Transverse colon (tissue), 4 donors: ENCODE data around the gene TGFBR3L. TPM values are rescaled to one million over a fixed set of nuclear protein-coding genes. Genes with fewer than 3 reads are reported as not detected.

Source experiments
- DNase-seq: peaks from one replicate; pipeline ENCODE4 v3.0.0-alpha.2; 2019
- H3K27ac ChIP-seq, 4 donors: fragments of 200-600 bp; sonication (generic); 2 replicates each; pipeline ENCODE4 v1.5.1; 2016 to 2018; ENCODE audit warnings: inconsistent platforms in 4 of 4
- H3K27me3 ChIP-seq: fragments of 200-600 bp; sonication (generic); 2 replicates; pipeline ENCODE4 v1.5.1; 2017; ENCODE audit warnings: inconsistent platforms
- H3K36me3 ChIP-seq, 4 donors: fragments of 200-600 bp; sonication (generic); 2 replicates each; pipeline ENCODE4 v1.5.1; 2017 to 2019; ENCODE audit warnings: inconsistent platforms in 4 of 4
- H3K4me1 ChIP-seq, 4 donors: fragments of 200-600 bp; sonication (generic); 2 replicates each; pipeline ENCODE4 v1.5.1; 2017 to 2020; ENCODE audit warnings: inconsistent platforms in 4 of 4
- H3K4me3 ChIP-seq, 4 donors: fragments of 200-600 bp; sonication (generic); 1 replicate in 1 of 4; 2 replicates in 3 of 4; pipeline versions ENCODE4 v1.5.1 to v1.6.1; 2017 to 2019; ENCODE audit warnings: inconsistent platforms in 4 of 4
- H3K9me3 ChIP-seq, 2 donors: fragments of 200-600 bp; sonication (generic); 2 replicates each; pipeline ENCODE4 v1.5.1; 2017 to 2019; ENCODE audit warnings: inconsistent platforms in 2 of 2
- EP300 ChIP-seq: sonication (generic); formaldehyde crosslinking; IDR thresholded peaks from one replicate; pipeline ENCODE4 v1.6.1; 2017; ENCODE audit warnings: antibody characterized with exemption, low read depth
- POLR2A ChIP-seq: fragments of 450-650 bp; IDR thresholded peaks from one replicate; pipeline ENCODE4 v1.6.1; 2016; ENCODE audit warnings: antibody characterized with exemption, mild to moderate bottlenecking, moderate library complexity
- POLR2AphosphoS5 ChIP-seq, 3 donors: sonication (generic); formaldehyde crosslinking; IDR thresholded peaks; one replicate each; pipeline ENCODE4 v1.6.1; 2016; ENCODE audit warnings: antibody characterized with exemption in 3 of 3
- WGBS, 2 donors: methylation state at CpG; one replicate each; pipeline ENCODE4 v1.1.5; 2018; ENCODE audit warnings: low coverage in 1 of 2; 5-methylcytosine and 5-hydroxymethylcytosine counted together
- in situ Hi-C, 4 donors: fragments of 200-750 bp; cut with MboI; loops; one replicate each; pipeline versions ENCODE4 v1.15.0 to v1.15.1; 2017; ENCODE audit warnings: low sequenced_read_pairs in 3 of 4, low pct_ligation_motif_present in 1 of 4, low pct_unique_long_range_greater_than_20kb in 1 of 4
- intact Hi-C: fragments of 100-400 bp; cut with DNase I; formaldehyde crosslinking; loops from one replicate; pipeline ENCODE4 v1.15.1; 2023; ENCODE audit warnings: low total_unique reads
- total RNA-seq, 4 donors: library from RNA; depleted of rRNA; stranded (reverse); fragments of >200 nt; gene quantifications; one replicate each; pipeline ENCODE4 v1.1.0, GENCODE V29; 2016
- TF ChIP-seq, protein P1 (sequence below), 5 experiments: fragments of 200-600 bp in 3 of 5; fragments of 450-650 bp in 2 of 5; sonication (generic) in 3 of 5; IDR thresholded peaks; 1 replicate in 2 of 5; 2 replicates in 3 of 5; pipeline ENCODE4 v1.5.1; 2016 to 2017; ENCODE audit warnings: antibody characterized with exemption in 5 of 5, inconsistent platforms in 3 of 5, mild to moderate bottlenecking in 2 of 5, moderate library complexity in 1 of 5

The TGFBR3L gene
- total RNA-seq, 4 donors from 2014 or later = 1.4 TPM; not detected in 3

DNA sequence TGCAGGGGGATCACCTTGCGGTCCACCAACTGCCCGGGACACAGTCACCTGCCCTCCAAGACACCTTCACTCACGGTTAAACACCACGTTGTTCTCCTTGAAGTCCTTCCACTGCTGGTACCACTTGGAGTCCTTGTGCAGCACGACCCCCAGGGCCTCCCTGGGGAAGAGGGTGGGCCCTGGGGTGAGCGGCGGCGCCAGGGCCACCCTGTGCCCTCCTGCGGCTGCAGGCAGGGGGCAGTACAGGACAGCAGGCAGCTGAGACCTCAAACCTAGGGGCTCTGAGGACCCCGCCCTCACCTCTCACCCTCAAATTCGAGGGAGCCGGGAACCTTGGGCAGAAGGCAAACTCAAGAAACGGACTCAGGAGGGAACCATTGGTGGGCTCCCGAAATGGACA lies 18.8 kb downstream of the TGFBR3L start:
- Histone ChIP-seq H3K27me3 (no peaks in the 10 kb centered on the region), H3K4me1 (peaks cover 7 to 14% (median 10%) of the 10 kb centered on the region in 4 donors), H3K36me3 (peaks cover 0 to 62% (median 30%) of the 10 kb centered on the region in 4 donors), H3K4me3 (no peak overlapping the region), H3K27ac (peak overlapping the region in 1 of 4 donors; percentile 28), H3K9me3 (no peaks in the 10 kb centered on the region)
- DNase-seq = no peak
- in situ Hi-C loops = no loop called here
- 89% methylated on average over 14 of the region's 14 CpGs; no CpG with 5 or more reads in 1 of the 2 donors for WGBS, 2 donors
- intact Hi-C loops = loop anchor here (10.0 kb wide), 1 partner anchor 71 kb away; the partner anchor contains the start of gene ELAVL1
- TF ChIP-seq, protein P1, sequence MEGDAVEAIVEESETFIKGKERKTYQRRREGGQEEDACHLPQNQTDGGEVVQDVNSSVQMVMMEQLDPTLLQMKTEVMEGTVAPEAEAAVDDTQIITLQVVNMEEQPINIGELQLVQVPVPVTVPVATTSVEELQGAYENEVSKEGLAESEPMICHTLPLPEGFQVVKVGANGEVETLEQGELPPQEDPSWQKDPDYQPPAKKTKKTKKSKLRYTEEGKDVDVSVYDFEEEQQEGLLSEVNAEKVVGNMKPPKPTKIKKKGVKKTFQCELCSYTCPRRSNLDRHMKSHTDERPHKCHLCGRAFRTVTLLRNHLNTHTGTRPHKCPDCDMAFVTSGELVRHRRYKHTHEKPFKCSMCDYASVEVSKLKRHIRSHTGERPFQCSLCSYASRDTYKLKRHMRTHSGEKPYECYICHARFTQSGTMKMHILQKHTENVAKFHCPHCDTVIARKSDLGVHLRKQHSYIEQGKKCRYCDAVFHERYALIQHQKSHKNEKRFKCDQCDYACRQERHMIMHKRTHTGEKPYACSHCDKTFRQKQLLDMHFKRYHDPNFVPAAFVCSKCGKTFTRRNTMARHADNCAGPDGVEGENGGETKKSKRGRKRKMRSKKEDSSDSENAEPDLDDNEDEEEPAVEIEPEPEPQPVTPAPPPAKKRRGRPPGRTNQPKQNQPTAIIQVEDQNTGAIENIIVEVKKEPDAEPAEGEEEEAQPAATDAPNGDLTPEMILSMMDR (IDR thresholded peaks at IDR 0.05) = peak in 1 of 5 experiments; percentile 8
- TF ChIP-seq POLR2A = no peak
- TF ChIP-seq POLR2AphosphoS5 (IDR thresholded peaks at IDR 0.05) = no peak

DNA sequence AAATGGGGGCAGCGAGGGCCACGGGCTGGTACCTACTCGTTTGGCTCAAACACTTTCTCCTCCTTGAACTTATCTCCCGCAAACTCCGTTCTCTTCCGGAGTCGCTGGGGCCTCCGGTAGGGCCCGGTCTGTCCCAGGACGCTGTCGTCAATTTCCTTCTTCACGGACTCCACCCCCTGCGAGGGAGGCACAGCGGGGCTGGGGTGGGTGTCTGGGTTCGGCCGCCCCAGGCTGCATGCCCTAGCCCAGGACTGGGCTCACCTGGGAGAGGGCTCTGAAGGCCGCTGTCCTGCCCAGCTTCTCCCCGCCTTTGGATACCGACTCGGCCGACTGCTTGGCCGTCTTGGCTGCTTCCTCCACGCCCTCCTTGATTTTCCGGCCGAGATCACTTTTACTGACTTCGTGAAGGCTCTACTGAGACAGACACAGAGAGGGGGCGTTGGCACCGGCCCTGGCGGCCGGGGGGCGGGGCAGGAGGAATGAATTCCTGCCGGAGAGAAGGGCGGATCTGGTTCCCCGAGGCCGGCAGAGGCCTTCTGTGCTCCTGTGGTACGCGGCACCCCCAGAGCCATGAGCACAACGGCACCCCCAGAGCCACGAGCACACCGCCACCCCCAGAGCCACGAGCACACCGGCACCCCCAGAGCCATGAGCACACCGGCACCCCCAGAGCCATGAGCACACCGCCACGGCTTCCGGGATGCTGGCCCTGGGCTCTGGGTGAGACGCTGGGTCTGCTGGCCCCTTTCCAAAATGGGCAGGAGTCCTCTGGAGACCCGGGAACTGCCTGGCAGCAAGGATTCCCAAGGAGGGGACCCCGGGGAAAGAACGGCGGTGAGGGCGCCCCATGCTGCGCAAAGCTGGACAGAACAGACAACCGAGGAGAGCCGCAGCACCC lies 19.4 kb downstream of the TGFBR3L start:
- Histone ChIP-seq H3K36me3 (peaks cover 0 to 62% (median 30%) of the 10 kb centered on the region in 4 donors), H3K4me3 (no peak overlapping the region), H3K27me3 (no peaks in the 10 kb centered on the region), H3K27ac (no peak overlapping the region), H3K9me3 (no peaks in the 10 kb centered on the region), H3K4me1 (peaks cover 7 to 12% (median 7%) of the 10 kb centered on the region in 4 donors)
- DNase-seq = no peak
- intact Hi-C loops (loop anchor here (10.0 kb wide), 1 partner anchor 71 kb away; the partner anchor contains the start of gene ELAVL1), in situ Hi-C loops (no loop called here)
- 91% methylated on average over 54 of the region's 55 CpGs; no CpG with 5 or more reads in 1 of the 2 donors for whole genome bisulfite sequencing, 2 donors
- no peak for TF ChIP-seq EP300
- TF ChIP-seq, protein P1 (IDR thresholded peaks at IDR 0.05) = no peak
- TF ChIP-seq POLR2A = no peak
- no peak for TF ChIP-seq POLR2AphosphoS5 (IDR thresholded peaks at IDR 0.05)

DNA sequence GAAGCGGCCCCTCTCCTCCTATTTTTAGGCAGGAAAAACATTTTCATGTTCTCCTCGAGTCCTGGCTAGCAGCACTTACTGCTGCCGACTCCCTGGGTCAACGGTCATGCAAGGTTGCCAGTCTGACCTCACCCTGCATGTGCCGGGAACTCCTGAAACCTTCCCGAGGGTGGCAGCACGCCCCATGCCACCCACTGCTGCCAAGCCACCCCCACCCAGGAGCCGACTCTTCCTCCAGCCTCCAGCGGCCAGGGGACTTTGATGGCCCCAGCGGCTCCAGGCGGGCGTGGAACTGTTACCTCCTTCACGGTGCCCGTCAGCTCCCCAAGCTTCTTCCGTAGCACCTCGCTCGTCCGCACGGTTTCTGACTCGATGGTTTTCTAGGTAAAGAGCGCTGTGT lies 20.1 kb downstream of the TGFBR3L start:
- Histone ChIP-seq H3K36me3 (peaks cover 0 to 65% (median 31%) of the 10 kb centered on the region in 4 donors), H3K27ac (no peak overlapping the region), H3K27me3 (no peaks in the 10 kb centered on the region), H3K4me1 (peaks cover under 1 to 5% (median 1%) of the 10 kb centered on the region in 4 donors), H3K9me3 (no peaks in the 10 kb centered on the region), H3K4me3 (no peak overlapping the region)
- DNase-seq = no peak
- WGBS, 2 donors = 87% methylated on average over 21 of the region's 21 CpGs; no CpG with 5 or more reads in 1 of the 2 donors
- intact Hi-C loops = loop anchor here (10.0 kb wide), 1 partner anchor 70 kb away; the partner anchor contains the start of gene ELAVL1
- in situ Hi-C loops = no loop called here
- TF ChIP-seq, protein P1 (IDR thresholded peaks at IDR 0.05) = no peak

DNA sequence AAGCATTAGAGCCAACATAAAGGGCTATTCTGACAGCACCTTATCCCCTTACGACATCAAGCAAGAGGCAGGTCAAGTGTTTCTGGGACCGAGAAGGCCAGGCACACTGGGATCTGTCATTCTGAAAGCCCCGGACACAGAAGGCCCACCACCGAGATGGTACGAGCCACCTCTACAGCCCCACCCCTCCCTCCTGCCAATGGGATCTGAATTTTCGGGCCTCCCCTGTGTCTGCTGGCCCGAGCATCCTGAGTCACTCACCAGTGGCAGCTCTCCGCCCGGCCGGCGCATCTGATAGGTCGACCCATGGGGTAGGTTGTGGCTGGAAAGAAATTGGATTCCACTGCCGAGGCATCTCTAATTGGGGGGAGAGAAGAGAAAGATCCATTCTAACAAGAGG lies 26.2 kb downstream of the TGFBR3L start:
- Histone ChIP-seq H3K9me3 (no peaks in the 10 kb centered on the region), H3K36me3 (peaks cover 0 to 36% (median 17%) of the 10 kb centered on the region in 4 donors), H3K27ac (no peak overlapping the region), H3K27me3 (no peaks in the 10 kb centered on the region), H3K4me3 (no peak overlapping the region), H3K4me1 (peaks cover 5 to 26% (median 12%) of the 10 kb centered on the region in 4 donors)
- TF ChIP-seq, protein P1 (IDR thresholded peaks at IDR 0.05) = no peak
- TF ChIP-seq EP300 (no peak), POLR2AphosphoS5 (IDR thresholded peaks at IDR 0.05) (no peak), POLR2A (no peak)
- intact Hi-C loops = no loop called here
- WGBS, 2 donors = 93% methylated on average over 13 of the region's 13 CpGs; no CpG with 5 or more reads in 1 of the 2 donors
- in situ Hi-C loops = loop anchor here in 2 of 4 donors (10.0 kb wide), 1 partner anchor 314 kb away; no protein-coding TSS in a partner anchor
- no peak for DNase-seq
